ENCODE data around the gene COL2A1. TPM values are rescaled to one million over a fixed set of nuclear protein-coding genes. Genes with fewer than 3 reads are reported as not detected.

COL2A1 gene
- total RNA-seq, 1 experiment from 2014 or later, result 10.8 TPM

DNA sequence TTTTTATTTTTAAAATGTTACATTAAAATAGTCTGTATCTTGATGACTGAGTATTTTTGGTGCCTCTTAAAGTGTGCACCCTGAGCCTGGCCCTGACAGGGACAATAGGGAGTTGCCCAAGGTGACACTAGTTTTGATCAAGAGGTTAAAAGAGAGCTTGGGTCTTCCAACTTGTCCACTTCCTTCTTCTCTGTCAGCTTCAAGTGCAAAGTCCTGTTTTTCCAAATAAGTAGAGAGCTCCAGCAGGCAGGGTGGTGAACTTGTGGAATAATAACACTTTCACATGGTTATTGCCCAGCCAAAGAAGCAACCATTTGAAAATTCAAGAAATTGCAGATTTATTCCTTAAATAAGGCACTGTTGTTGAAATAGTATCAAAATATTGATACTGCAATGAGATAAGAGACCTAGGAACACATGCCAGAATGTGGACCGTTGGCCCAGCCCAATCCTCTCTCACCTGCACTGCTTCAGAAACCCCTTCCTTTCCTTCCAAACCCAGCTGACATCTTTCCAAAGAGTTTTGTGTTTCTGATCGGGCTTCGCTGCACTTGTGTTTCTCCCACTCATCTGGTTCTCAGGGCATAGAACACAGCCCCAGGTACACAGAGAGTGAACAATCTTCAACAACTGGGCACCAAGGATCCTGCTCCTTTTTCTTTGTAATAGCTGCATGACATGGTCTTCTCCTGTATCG, 13.8 kb upstream of the COL2A1 start:
- Histone ChIP-seq H2BK120ac (ENCODE audit: low read depth, low read length, poor library complexity, severe bottlenecking) (no peak overlapping the region), H4K8ac (replicated peaks; ENCODE audit: insufficient read length, low read depth, low read length) (no peak overlapping the region), H3K79me2 (ENCODE audit: insufficient read depth, low read length) (no peaks in the 10 kb centered on the region), H3K14ac (ENCODE audit: insufficient read depth, low read length) (no peak overlapping the region), H4K91ac (ENCODE audit: insufficient read length, low read depth, low read length) (no peak overlapping the region), H3K9ac (ENCODE audit: extremely low read depth, insufficient read length, low read length) (no peak overlapping the region), H3K79me1 (ENCODE audit: insufficient read depth, low read depth, low read length, poor library complexity, severe bottlenecking) (no peaks in the 10 kb centered on the region), H4K20me1 (ENCODE audit: control insufficient read depth, insufficient read depth, insufficient read length) (no peaks in the 10 kb centered on the region), H3K4me2 (ENCODE audit: insufficient read depth, insufficient read length, low read length) (no peak overlapping the region), H4K5ac (ENCODE audit: insufficient read length, low read depth, low read length) (no peak overlapping the region), H3K27me3 (ENCODE audit: insufficient read depth, low read length) (peaks cover 90% of the 10 kb centered on the region), H3K9me3 (ENCODE audit: control insufficient read depth, low read depth, low read length) (no peaks in the 10 kb centered on the region), H3K4ac (ENCODE audit: low read depth, low read length) (no peak overlapping the region), H2BK20ac (ENCODE audit: low read depth, low read length, poor library complexity, severe bottlenecking) (no peak overlapping the region), H2BK15ac (ENCODE audit: low read depth, low read length) (no peak overlapping the region), H3K23me2 (ENCODE audit: insufficient read length, low read depth, low read length, poor library complexity, severe bottlenecking) (no peaks in the 10 kb centered on the region), H3T11ph (ENCODE audit: low read length) (no peak overlapping the region), H2AFZ (ENCODE audit: low read length) (no peak overlapping the region), H3K56ac (ENCODE audit: insufficient read length, low read depth, low read length) (no peak overlapping the region), H2AK5ac (ENCODE audit: insufficient read length, low read length) (no peak overlapping the region), H3K18ac (ENCODE audit: insufficient read length, low read depth, low read length) (no peak overlapping the region), H2BK5ac (ENCODE audit: insufficient read length, low read length) (no peak overlapping the region), H2BK12ac (ENCODE audit: insufficient read length, low read depth, low read length) (no peak overlapping the region), H3K4me1 (ENCODE audit: insufficient read depth, low read length) (no peaks in the 10 kb centered on the region), H3K23ac (ENCODE audit: insufficient read length, low read depth, low read length) (no peak overlapping the region), H3K27ac (ENCODE audit: insufficient read length, low read depth, low read length) (no peak overlapping the region)
- WGBS (ENCODE audit: extremely low coverage, insufficient read length, low lambda C conversion rate), result no CpG with 5 or more reads among the region's 4 CpGs
- DNase-seq, result no peak
- no peaks in the 10 kb centered on the region; a peak in 1 of 7 replicates for H3K36me3 Mint-ChIP-seq (ENCODE audit: insufficient read depth in 1 of 3, low read depth in 3 of 3)
- peaks cover 14 to 19% of the 10 kb centered on the region in 2 experiments for H3K4me1 Mint-ChIP-seq
- peaks cover 100% of the 10 kb centered on the region for H3K27me3 Mint-ChIP-seq (ENCODE audit: low read depth)
- no peak overlapping the region for H3K4me3 Mint-ChIP-seq
- peaks cover 0 to 7% of the 10 kb centered on the region in 2 experiments; a peak in 2 of 5 replicates for H3K9me3 Mint-ChIP-seq
- H3K27ac Mint-ChIP-seq, result no peak overlapping the region
- TF ChIP-seq, protein P1, sequence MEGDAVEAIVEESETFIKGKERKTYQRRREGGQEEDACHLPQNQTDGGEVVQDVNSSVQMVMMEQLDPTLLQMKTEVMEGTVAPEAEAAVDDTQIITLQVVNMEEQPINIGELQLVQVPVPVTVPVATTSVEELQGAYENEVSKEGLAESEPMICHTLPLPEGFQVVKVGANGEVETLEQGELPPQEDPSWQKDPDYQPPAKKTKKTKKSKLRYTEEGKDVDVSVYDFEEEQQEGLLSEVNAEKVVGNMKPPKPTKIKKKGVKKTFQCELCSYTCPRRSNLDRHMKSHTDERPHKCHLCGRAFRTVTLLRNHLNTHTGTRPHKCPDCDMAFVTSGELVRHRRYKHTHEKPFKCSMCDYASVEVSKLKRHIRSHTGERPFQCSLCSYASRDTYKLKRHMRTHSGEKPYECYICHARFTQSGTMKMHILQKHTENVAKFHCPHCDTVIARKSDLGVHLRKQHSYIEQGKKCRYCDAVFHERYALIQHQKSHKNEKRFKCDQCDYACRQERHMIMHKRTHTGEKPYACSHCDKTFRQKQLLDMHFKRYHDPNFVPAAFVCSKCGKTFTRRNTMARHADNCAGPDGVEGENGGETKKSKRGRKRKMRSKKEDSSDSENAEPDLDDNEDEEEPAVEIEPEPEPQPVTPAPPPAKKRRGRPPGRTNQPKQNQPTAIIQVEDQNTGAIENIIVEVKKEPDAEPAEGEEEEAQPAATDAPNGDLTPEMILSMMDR (conservative IDR thresholded peaks at IDR 0.05), result no peak

Data from H9 (cell line).